Esophagus muscularis mucosa (tissue), 3 donors: Measurements from ENCODE around the gene NTN1.

Experiments
- POLR2A ChIP-seq: fragments of 450-650 bp; IDR thresholded peaks from one replicate; pipeline ENCODE4 v1.6.1; 2017; ENCODE audit warnings: antibody characterized with exemption, moderate library complexity, mild to moderate bottlenecking, low read depth
- TF ChIP-seq, protein P1 (sequence below), 3 experiments: fragments of 200-600 bp in 2 of 3; fragments of 450-650 bp in 1 of 3; sonication (generic) in 2 of 3; IDR thresholded peaks; one replicate each; pipeline ENCODE4 v1.5.1; 2017 to 2019; ENCODE audit warnings: antibody characterized with exemption in 3 of 3, mild to moderate bottlenecking in 2 of 3, moderate library complexity in 1 of 3

- TF ChIP-seq, protein P1, sequence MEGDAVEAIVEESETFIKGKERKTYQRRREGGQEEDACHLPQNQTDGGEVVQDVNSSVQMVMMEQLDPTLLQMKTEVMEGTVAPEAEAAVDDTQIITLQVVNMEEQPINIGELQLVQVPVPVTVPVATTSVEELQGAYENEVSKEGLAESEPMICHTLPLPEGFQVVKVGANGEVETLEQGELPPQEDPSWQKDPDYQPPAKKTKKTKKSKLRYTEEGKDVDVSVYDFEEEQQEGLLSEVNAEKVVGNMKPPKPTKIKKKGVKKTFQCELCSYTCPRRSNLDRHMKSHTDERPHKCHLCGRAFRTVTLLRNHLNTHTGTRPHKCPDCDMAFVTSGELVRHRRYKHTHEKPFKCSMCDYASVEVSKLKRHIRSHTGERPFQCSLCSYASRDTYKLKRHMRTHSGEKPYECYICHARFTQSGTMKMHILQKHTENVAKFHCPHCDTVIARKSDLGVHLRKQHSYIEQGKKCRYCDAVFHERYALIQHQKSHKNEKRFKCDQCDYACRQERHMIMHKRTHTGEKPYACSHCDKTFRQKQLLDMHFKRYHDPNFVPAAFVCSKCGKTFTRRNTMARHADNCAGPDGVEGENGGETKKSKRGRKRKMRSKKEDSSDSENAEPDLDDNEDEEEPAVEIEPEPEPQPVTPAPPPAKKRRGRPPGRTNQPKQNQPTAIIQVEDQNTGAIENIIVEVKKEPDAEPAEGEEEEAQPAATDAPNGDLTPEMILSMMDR (IDR thresholded peaks at IDR 0.05): no peak
- no peak for TF ChIP-seq POLR2A
These were observed 221.7 kb downstream of the NTN1 start for GRCh38 chr17:9242983-9243382.
